Endothelial cell of umbilical vein (primary cell): ENCODE results near the gene ALOX5. TPM values are rescaled to one million over a fixed set of nuclear protein-coding genes. Genes with fewer than 3 reads are reported as not detected.

ENCODE experiments used
- BruUV-seq: library from RNA; stranded (reverse); fragments of 400-500 nt; replicated peaks from 2 replicates; lab custom pipeline; 2021; lab: Mats Ljungman, UMichigan
- CTCF ChIA-PET: fragments of 300-600, 350-600 bp; sonication (Branson Sonifier 250); formaldehyde crosslinking; loops from one replicate; lab custom pipeline; 2021; ENCODE audit warnings: antibody characterized with exemption, inconsistent platforms; lab: Charles Lee
- POLR2A ChIA-PET: fragments of 300-600, 350-600 bp; sonication (Branson Sonifier 250); formaldehyde crosslinking; loops from one replicate; lab custom pipeline; 2021; ENCODE audit warnings: antibody characterized with exemption, inconsistent platforms; lab: Charles Lee
- DNase-seq: peaks from one replicate; pipeline ENCODE4 v3.0.0-alpha.2; 2011; ENCODE audit warnings: low read depth, low spot score
- FAIRE-seq: peaks from 2 replicates; lab custom pipeline; 2011; peaks lifted over from hg19 to GRCh38; lab: Jason Lieb, UNC
- H2AFZ ChIP-seq: 2 replicates; pipeline ENCODE4 v1.6.0; 2012; ENCODE audit warnings: low read depth, low read length, control low read depth, inconsistent platforms
- H3K27ac ChIP-seq: 2 replicates; pipeline ENCODE4 v1.5.1; 2011; ENCODE audit warnings: low read depth, mild to moderate bottlenecking, control low read depth, low read length, moderate library complexity; ENCODE audit not compliant: insufficient read depth
- H3K27me3 ChIP-seq, 2 experiments: 2 replicates each; pipeline versions ENCODE4 v1.6.0 to v1.6.1; 2011; ENCODE audit warnings: low read length in 2 of 2, mixed read lengths in 1 of 2; ENCODE audit not compliant: control insufficient read depth in 2 of 2, insufficient read depth in 2 of 2
- H3K36me3 ChIP-seq, 2 experiments: 2 replicates in 1 of 2; 3 replicates in 1 of 2; pipeline ENCODE4 v1.5.1; 2011; ENCODE audit warnings: low read length in 2 of 2, mild to moderate bottlenecking in 1 of 2, moderate library complexity in 1 of 2; ENCODE audit not compliant: control insufficient read depth in 2 of 2, insufficient read depth in 2 of 2; ENCODE audit errors: extremely low read depth in 1 of 2
- H3K4me1 ChIP-seq: 3 replicates; pipeline ENCODE4 v1.5.1; 2011; ENCODE audit warnings: mild to moderate bottlenecking, low read length; ENCODE audit not compliant: control insufficient read depth, insufficient read depth; ENCODE audit errors: extremely low read depth
- H3K4me2 ChIP-seq: 2 replicates; pipeline ENCODE4 v1.6.1; 2011; ENCODE audit warnings: low read length, control low read depth, mixed read lengths; ENCODE audit not compliant: insufficient read depth
- H3K4me3 ChIP-seq, 3 experiments: fragments of 200-600 bp in 1 of 3; sonication (generic), shearing (Covaris generic) in 1 of 3; replicated peaks in 1 of 3; 2 replicates each; pipeline ENCODE4 v1.5.1; 2011 to 2016; ENCODE audit warnings: control low read depth in 3 of 3, low read length in 3 of 3, mild to moderate bottlenecking in 2 of 3, inconsistent platforms in 1 of 3, low read depth in 1 of 3, moderate library complexity in 1 of 3; ENCODE audit not compliant: insufficient read depth in 1 of 3
- H3K79me2 ChIP-seq: 2 replicates; pipeline ENCODE4 v1.6.0; 2012; ENCODE audit warnings: low read length, inconsistent platforms; ENCODE audit not compliant: control insufficient read depth, insufficient read depth
- H3K9ac ChIP-seq: replicated peaks from 2 replicates; pipeline ENCODE3; 2011; ENCODE audit warnings: low read length, control low read depth; ENCODE audit not compliant: insufficient read depth; ENCODE audit errors: extremely low read depth
- H3K9me1 ChIP-seq: replicated peaks from 3 replicates; pipeline ENCODE4 v1.6.0; 2011; ENCODE audit warnings: mild to moderate bottlenecking, low read length; ENCODE audit not compliant: control insufficient read depth, insufficient read depth; ENCODE audit errors: extremely low read depth
- H3K9me3 ChIP-seq: replicated peaks from 2 replicates; pipeline ENCODE4 v1.5.1; 2012; ENCODE audit warnings: low read length, inconsistent platforms; ENCODE audit not compliant: control insufficient read depth, insufficient read depth
- H4K20me1 ChIP-seq: replicated peaks from 2 replicates; pipeline ENCODE3; 2011; ENCODE audit warnings: mild to moderate bottlenecking, low read length; ENCODE audit not compliant: control insufficient read depth, insufficient read depth; ENCODE audit errors: extremely low read depth
- EZH2 ChIP-seq: IDR thresholded peaks from 2 replicates; pipeline ENCODE4 v1.6.1; 2012; ENCODE audit warnings: borderline replicate concordance, low read depth, mild to moderate bottlenecking, moderate library complexity, low read length, inconsistent platforms; ENCODE audit not compliant: severe bottlenecking
- FOS ChIP-seq: IDR thresholded peaks from 2 replicates; pipeline ENCODE4 v1.6.1; 2011; ENCODE audit warnings: mild to moderate bottlenecking, low read length, moderate library complexity, borderline replicate concordance; ENCODE audit not compliant: insufficient read depth
- GATA2 ChIP-seq: IDR thresholded peaks from 2 replicates; pipeline ENCODE4 v1.7.0; 2011; ENCODE audit warnings: low read depth, mild to moderate bottlenecking, moderate library complexity, mixed read lengths, low read length; ENCODE audit not compliant: insufficient read length, insufficient read depth
- JUN ChIP-seq: IDR thresholded peaks from 2 replicates; pipeline ENCODE4 v1.6.1; 2011; ENCODE audit warnings: borderline replicate concordance, low read depth; ENCODE audit not compliant: insufficient read length, insufficient read depth
- MYC ChIP-seq: IDR thresholded peaks from one replicate; pipeline ENCODE4 v1.6.1; 2011; ENCODE audit warnings: mild to moderate bottlenecking, low read depth, low read length
- POLR2A ChIP-seq: IDR thresholded peaks from 2 replicates; pipeline ENCODE4 v1.6.1; 2012; ENCODE audit warnings: low read depth, mild to moderate bottlenecking, control low read depth, low read length
- POLR2AphosphoS5 ChIP-seq: IDR thresholded peaks from 2 replicates; pipeline ENCODE4 v1.6.1; 2012; ENCODE audit warnings: low read depth, mild to moderate bottlenecking, control low read depth, low read length, moderate library complexity; ENCODE audit not compliant: insufficient read depth
- dilution Hi-C: fragments of 300-500 bp; cut with MboI; formaldehyde crosslinking; loops from one replicate; pipeline ENCODE4 v1.15.0; 2019; ENCODE audit warnings: low sequenced_read_pairs; ENCODE audit not compliant: extremely low pct_ligation_motif_present
- intact Hi-C: fragments of 100-400 bp; cut with micrococcal nuclease; formaldehyde crosslinking; loops from one replicate; pipeline ENCODE4 v1.10.0; 2022
- polyA plus RNA-seq, 4 experiments: library from polyadenylated mRNA; depleted of rRNA in 3 of 4; stranded (reverse) in 3 of 4; unstranded in 1 of 4; fragments of >200 nt; gene quantifications; 2 replicates each; pipeline versions ENCODE4 v1.2.1 to v1.2.3, GENCODE V29; 2011 to 2012; ENCODE audit warnings: missing spikeins in 1 of 4
- total RNA-seq: library from RNA; stranded (reverse); gene quantifications from 2 replicates; pipeline ENCODE4 v1.2.3, GENCODE V29; 2021
- TF ChIP-seq, protein P1 (sequence below): IDR thresholded peaks from 2 replicates; pipeline ENCODE4 v1.6.1; 2011; ENCODE audit not compliant: insufficient read depth, insufficient read length
- TF ChIP-seq, protein P2 (sequence below), 2 donors: IDR thresholded peaks; 1 replicate in 1 of 2; 2 replicates in 1 of 2; pipeline ENCODE4 v1.5.1; 2011; ENCODE audit warnings: low read length in 2 of 2, mild to moderate bottlenecking in 2 of 2, moderate library complexity in 2 of 2, control low read depth in 1 of 2, inconsistent platforms in 1 of 2, low read depth in 1 of 2; ENCODE audit not compliant: insufficient read depth in 1 of 2; ENCODE audit errors: extremely low read depth in 1 of 2

ALOX5 gene
- total and polyA plus RNA-seq, 2 donors (not counting 3 experiments of a cell fraction or from before 2014, with no cell fraction given): 0.04 TPM; not detected in 1

DNA sequence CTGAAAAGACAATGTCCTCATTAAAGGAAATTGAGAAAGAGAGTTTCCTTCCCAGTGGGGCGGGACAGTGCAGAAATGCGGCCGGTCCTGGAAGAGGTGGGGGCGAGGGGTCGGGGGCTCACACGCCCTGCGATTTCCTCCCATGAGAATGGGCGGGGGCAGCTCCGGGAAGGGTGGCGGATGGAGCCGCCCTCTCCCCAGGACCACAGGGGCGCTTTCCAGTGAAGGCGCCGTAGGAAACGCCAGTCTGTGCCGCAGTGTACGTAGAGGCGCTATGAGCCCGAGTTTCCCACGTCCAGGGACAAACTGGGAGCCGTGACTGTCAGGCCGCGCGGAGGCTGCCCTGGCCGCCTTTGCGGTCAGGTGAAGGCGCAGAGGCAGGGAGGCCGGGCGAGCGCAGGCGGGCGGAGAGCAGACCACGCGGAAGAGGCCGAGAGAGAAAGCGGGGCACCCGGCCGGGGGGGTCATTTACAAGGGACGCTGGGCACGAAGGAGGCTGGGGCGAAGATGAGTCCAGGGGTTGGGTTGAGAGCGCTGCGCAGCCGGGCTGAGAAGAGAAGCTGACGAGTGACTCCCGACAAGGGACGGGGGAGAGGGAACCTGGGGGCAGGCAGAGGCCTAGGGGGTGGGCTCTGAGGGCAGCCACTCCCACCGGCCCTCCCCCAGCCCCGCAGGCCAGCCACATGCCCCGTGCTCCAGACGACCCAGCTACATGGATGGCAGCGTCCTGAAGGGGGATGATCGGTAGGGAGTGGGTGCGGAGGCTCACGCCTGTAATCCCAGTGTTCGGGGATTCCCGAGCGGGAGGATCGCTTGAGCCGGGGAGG is 45.0 kb downstream of the ALOX5 start:
- Histone ChIP-seq H3K9me3 (no peaks in the 10 kb centered on the region), H3K79me2 (no peaks in the 10 kb centered on the region), H3K4me1 (peaks cover 15% of the 10 kb centered on the region), H3K27me3 (no peaks in the 10 kb centered on the region), H2AFZ (peak overlapping the region; percentile 95), H3K9ac (peak overlapping the region; percentile 48), H4K20me1 (no peaks in the 10 kb centered on the region), H3K4me3 (peak overlapping the region; percentile 47 to 52 (median 52)), H3K9me1 (no peaks in the 10 kb centered on the region), H3K4me2 (peak overlapping the region; percentile 81), H3K36me3 (no peaks in the 10 kb centered on the region), H3K27ac (no peak overlapping the region)
- FAIRE-seq: peak; percentile 74
- ChIA-PET CTCF (interaction anchor here (0.9 to 2.1 kb wide), 3 partner anchors 12 to 169 kb away, joined by 3 to 8 read pairs (median 5); no protein-coding TSS in a partner anchor), POLR2A (no interaction called here)
- TF ChIP-seq POLR2A (no peak), POLR2AphosphoS5 (no peak), MYC (no peak), JUN (no peak), FOS (no peak), EZH2 (no peak), GATA2 (no peak)
- TF ChIP-seq, protein P1, sequence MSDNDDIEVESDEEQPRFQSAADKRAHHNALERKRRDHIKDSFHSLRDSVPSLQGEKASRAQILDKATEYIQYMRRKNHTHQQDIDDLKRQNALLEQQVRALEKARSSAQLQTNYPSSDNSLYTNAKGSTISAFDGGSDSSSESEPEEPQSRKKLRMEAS: no peak
- TF ChIP-seq, protein P2, sequence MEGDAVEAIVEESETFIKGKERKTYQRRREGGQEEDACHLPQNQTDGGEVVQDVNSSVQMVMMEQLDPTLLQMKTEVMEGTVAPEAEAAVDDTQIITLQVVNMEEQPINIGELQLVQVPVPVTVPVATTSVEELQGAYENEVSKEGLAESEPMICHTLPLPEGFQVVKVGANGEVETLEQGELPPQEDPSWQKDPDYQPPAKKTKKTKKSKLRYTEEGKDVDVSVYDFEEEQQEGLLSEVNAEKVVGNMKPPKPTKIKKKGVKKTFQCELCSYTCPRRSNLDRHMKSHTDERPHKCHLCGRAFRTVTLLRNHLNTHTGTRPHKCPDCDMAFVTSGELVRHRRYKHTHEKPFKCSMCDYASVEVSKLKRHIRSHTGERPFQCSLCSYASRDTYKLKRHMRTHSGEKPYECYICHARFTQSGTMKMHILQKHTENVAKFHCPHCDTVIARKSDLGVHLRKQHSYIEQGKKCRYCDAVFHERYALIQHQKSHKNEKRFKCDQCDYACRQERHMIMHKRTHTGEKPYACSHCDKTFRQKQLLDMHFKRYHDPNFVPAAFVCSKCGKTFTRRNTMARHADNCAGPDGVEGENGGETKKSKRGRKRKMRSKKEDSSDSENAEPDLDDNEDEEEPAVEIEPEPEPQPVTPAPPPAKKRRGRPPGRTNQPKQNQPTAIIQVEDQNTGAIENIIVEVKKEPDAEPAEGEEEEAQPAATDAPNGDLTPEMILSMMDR (IDR thresholded peaks at IDR 0.05; ENCODE audit: extremely low read depth in 1 of 2, insufficient read depth in 1 of 2, low read depth in 1 of 2, low read length in 2 of 2): no peak
- dilution Hi-C loops (no loop called here), intact Hi-C loops (no loop called here)
- BruUV-seq: no TSS peak
- peak; percentile 56 for DNase-seq
